NB4 (cell line): ENCODE results near the gene WNT9B.

ENCODE experiments used
- CTCF ChIP-seq: IDR thresholded peaks from one replicate; pipeline ENCODE4 v1.5.1; 2012; ENCODE audit warnings: low read depth, low read length
- MYC ChIP-seq: IDR thresholded peaks from 2 replicates; pipeline ENCODE4 v1.6.1; 2011; ENCODE audit warnings: low read depth, low read length
- POLR2A ChIP-seq: IDR thresholded peaks from 2 replicates; pipeline ENCODE4 v1.6.1; 2011; ENCODE audit warnings: mild to moderate bottlenecking; ENCODE audit not compliant: insufficient read length; ENCODE audit errors: extremely low read depth

- no peak for TF ChIP-seq CTCF
- no peak for TF ChIP-seq MYC
- no peak for TF ChIP-seq POLR2A
Measured at GRCh38 chr17:46894024-46894423, 42.6 kb downstream of the WNT9B start.
